Measurements from ENCODE around the gene EMX1. TPM values are rescaled to one million over a fixed set of nuclear protein-coding genes. Genes with fewer than 3 reads are reported as not detected.

EMX1 gene
- total and polyA plus RNA-seq, 12 donors, result 0.01 to 0.07 TPM; not detected in 10

GRCh38 chr2:72921853-72922252 is 4.5 kb downstream of the EMX1 start:
- WGBS, 2 donors, result 74 to 91% methylated on average over 1 of the region's 1 CpG
- ATAC-seq, result no peak
- peaks cover 29 to 55% (median 47%) of the 10 kb centered on the region in 9 donors for H3K4me1 ChIP-seq

GRCh38 chr2:72923833-72924352 is 6.6 kb downstream of the EMX1 start:
- 3 to 5% methylated on average over 36 of the region's 36 CpGs for WGBS, 2 donors
- intact Hi-C loops (cut with DNase I), result no loop called here

More at GRCh38 chr2:72921853-72922252, 4.5 kb downstream of the EMX1 start:
- intact Hi-C loops (cut with DNase I), result no loop called here
- no peaks in the 10 kb centered on the region for H3K9me3 ChIP-seq
- no peaks in the 10 kb centered on the region for H3K36me3 ChIP-seq
- H3K27me3 ChIP-seq, result peaks cover 69 to 100% (median 99%) of the 10 kb centered on the region in 7 donors
- TF ChIP-seq CTCF (IDR thresholded peaks at IDR 0.05), result no peak
- no peak overlapping the region for H3K27ac ChIP-seq
- DNase-seq, result no peak
- H3K4me3 ChIP-seq, result no peak overlapping the region

GRCh38 chr2:72924353-72925240 is 7.3 kb downstream of the EMX1 start:
- no peaks in the 10 kb centered on the region for H3K9me3 ChIP-seq
- no peak for DNase-seq
- intact Hi-C loops (cut with DNase I), result no loop called here
- H3K4me1 ChIP-seq, result peaks cover 18 to 36% (median 28%) of the 10 kb centered on the region in 9 donors
- H3K27me3 ChIP-seq, result peaks cover 55 to 100% (median 100%) of the 10 kb centered on the region in 7 donors
- 3 to 4% methylated on average over 58 to 61 of the region's 61 CpGs for WGBS, 2 donors
- no peak for TF ChIP-seq CTCF (IDR thresholded peaks at IDR 0.05)
- no peaks in the 10 kb centered on the region for H3K36me3 ChIP-seq
- ATAC-seq, result peak in 1 of 8 donors; percentile 47
- H3K27ac ChIP-seq, result no peak overlapping the region
- H3K4me3 ChIP-seq, result peak overlapping the region in 2 of 10 donors; percentile 1 to 2

More at GRCh38 chr2:72923833-72924352, 6.6 kb downstream of the EMX1 start:
- Histone ChIP-seq H3K27ac (no peak overlapping the region), H3K4me3 (peak overlapping the region in 2 of 10 donors; percentile 1 to 2), H3K36me3 (no peaks in the 10 kb centered on the region), H3K27me3 (peaks cover 57 to 100% (median 100%) of the 10 kb centered on the region in 7 donors), H3K4me1 (peaks cover 18 to 37% (median 29%) of the 10 kb centered on the region in 9 donors), H3K9me3 (no peaks in the 10 kb centered on the region)
- DNase-seq (no peak), ATAC-seq (peak in 2 of 8 donors; percentile 14 to 34)
- TF ChIP-seq CTCF (IDR thresholded peaks at IDR 0.05), result no peak

- Histone ChIP-seq H3K27ac (no peak overlapping the region), H3K36me3 (no peaks in the 10 kb centered on the region), H3K27me3 (peaks cover 47 to 100% (median 100%) of the 10 kb centered on the region in 7 donors), H3K4me3 (no peak overlapping the region), H3K9me3 (no peaks in the 10 kb centered on the region), H3K4me1 (peaks cover 12 to 28% (median 20%) of the 10 kb centered on the region in 9 donors)
- no peak for DNase-seq
- intact Hi-C loops (cut with DNase I), result no loop called here
- TF ChIP-seq CTCF (IDR thresholded peaks at IDR 0.05), result no peak
- ATAC-seq, result no peak
- WGBS, 2 donors, result 8% methylated on average over 26 of the region's 26 CpGs
Observed at GRCh38 chr2:72925328-72925943, 8.1 kb downstream of the EMX1 start.
